RPMI7951 (cell line): ENCODE measurements around the gene GALNT13. TPM values are rescaled to one million over a fixed set of nuclear protein-coding genes. Genes with fewer than 3 reads are reported as not detected.

Source experiments
- DNase-seq: peaks from one replicate; pipeline ENCODE4 v3.0.0-alpha.2; 2012; ENCODE audit warnings: low read depth
- total RNA-seq: library from RNA; depleted of rRNA; stranded (reverse); fragments of >200 nt; shearing (Covaris generic); gene quantifications from 2 replicates; pipeline ENCODE4 v1.2.3, GENCODE V29; 2014

Gene GALNT13
- total RNA-seq, 1 experiment from 2014 or later = not detected

- no peak for DNase-seq
Observed at GRCh38 chr2:153944800-153945199, 73.1 kb downstream of the GALNT13 start.

- DNase-seq = no peak
Observed at GRCh38 chr2:153946036-153946435, 74.3 kb downstream of the GALNT13 start.

- DNase-seq = no peak
Observed at GRCh38 chr2:153953761-153954160, 82.0 kb downstream of the GALNT13 start.

- DNase-seq = peak; percentile 13
Observed at GRCh38 chr2:153963256-153963655, 91.5 kb downstream of the GALNT13 start.

- DNase-seq = no peak
Observed at GRCh38 chr2:153967248-153967973, 95.7 kb downstream of the GALNT13 start.

- no peak for DNase-seq
Observed at GRCh38 chr2:153971250-153971649, 99.5 kb downstream of the GALNT13 start.

- no peak for DNase-seq
Observed at GRCh38 chr2:153971855-153972254, 100.1 kb downstream of the GALNT13 start.

GRCh38 chr2:153972412-153972811 is 100.7 kb downstream of the GALNT13 start:
- no peak for DNase-seq

GRCh38 chr2:153986488-153987229 is 114.9 kb downstream of the GALNT13 start:
- peak; percentile 53 for DNase-seq

- DNase-seq = no peak
Observed at GRCh38 chr2:153990771-153991170, 119.0 kb downstream of the GALNT13 start.

- no peak for DNase-seq
Observed at GRCh38 chr2:154013514-154013913, 141.8 kb downstream of the GALNT13 start.

GRCh38 chr2:154015233-154015632 is 143.5 kb downstream of the GALNT13 start:
- no peak for DNase-seq

- no peak for DNase-seq
Observed at GRCh38 chr2:154029504-154029903, 157.8 kb downstream of the GALNT13 start.

- no peak for DNase-seq
Observed at GRCh38 chr2:154032220-154032619, 160.5 kb downstream of the GALNT13 start.

- DNase-seq = no peak
Observed at GRCh38 chr2:154046493-154046892, 174.8 kb downstream of the GALNT13 start.

- DNase-seq = no peak
Observed at GRCh38 chr2:154048905-154049304, 177.2 kb downstream of the GALNT13 start.

- DNase-seq = no peak
Observed at GRCh38 chr2:154049561-154049960, 177.8 kb downstream of the GALNT13 start.

- no peak for DNase-seq
Observed at GRCh38 chr2:154067124-154067523, 195.4 kb downstream of the GALNT13 start.

- DNase-seq = no peak
Observed at GRCh38 chr2:154078926-154079325, 207.2 kb downstream of the GALNT13 start.

GRCh38 chr2:154092571-154092970 is 220.8 kb downstream of the GALNT13 start:
- DNase-seq = no peak

GRCh38 chr2:154093856-154094255 is 222.1 kb downstream of the GALNT13 start:
- no peak for DNase-seq

GRCh38 chr2:154097833-154098398 is 226.2 kb downstream of the GALNT13 start:
- DNase-seq = no peak

GRCh38 chr2:154120706-154121105 is 249.0 kb downstream of the GALNT13 start:
- DNase-seq = no peak
